Measurements from ENCODE around the gene IGLL5. TPM values are rescaled to one million over a fixed set of nuclear protein-coding genes. Genes with fewer than 3 reads are reported as not detected.

The IGLL5 gene
- total and polyA plus RNA-seq, 9 of the 15 experiments (the other 6 are each of a cell fraction or from before 2014, with no cell fraction given), result not detected

DNA sequence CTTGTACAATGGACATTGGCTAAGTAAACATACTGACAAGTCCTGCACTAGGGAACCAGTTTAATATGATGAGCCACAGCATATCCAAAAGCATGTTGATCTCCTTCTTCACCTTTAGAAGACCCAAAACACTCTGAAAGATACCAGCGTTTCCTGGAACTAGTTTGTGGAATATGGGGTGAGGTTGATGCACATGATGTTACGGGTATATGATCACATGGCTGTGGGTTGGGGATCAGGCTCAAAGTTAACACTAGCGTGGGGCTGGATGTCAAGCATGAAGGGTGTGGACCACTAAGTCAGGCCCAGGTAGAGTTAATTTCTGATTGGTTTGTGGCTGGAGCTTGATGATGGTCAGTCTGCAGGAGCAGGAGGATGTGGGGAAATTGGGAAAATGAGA is 9.0 kb downstream of the IGLL5 start (continued):
- TF ChIP-seq, protein P1, sequence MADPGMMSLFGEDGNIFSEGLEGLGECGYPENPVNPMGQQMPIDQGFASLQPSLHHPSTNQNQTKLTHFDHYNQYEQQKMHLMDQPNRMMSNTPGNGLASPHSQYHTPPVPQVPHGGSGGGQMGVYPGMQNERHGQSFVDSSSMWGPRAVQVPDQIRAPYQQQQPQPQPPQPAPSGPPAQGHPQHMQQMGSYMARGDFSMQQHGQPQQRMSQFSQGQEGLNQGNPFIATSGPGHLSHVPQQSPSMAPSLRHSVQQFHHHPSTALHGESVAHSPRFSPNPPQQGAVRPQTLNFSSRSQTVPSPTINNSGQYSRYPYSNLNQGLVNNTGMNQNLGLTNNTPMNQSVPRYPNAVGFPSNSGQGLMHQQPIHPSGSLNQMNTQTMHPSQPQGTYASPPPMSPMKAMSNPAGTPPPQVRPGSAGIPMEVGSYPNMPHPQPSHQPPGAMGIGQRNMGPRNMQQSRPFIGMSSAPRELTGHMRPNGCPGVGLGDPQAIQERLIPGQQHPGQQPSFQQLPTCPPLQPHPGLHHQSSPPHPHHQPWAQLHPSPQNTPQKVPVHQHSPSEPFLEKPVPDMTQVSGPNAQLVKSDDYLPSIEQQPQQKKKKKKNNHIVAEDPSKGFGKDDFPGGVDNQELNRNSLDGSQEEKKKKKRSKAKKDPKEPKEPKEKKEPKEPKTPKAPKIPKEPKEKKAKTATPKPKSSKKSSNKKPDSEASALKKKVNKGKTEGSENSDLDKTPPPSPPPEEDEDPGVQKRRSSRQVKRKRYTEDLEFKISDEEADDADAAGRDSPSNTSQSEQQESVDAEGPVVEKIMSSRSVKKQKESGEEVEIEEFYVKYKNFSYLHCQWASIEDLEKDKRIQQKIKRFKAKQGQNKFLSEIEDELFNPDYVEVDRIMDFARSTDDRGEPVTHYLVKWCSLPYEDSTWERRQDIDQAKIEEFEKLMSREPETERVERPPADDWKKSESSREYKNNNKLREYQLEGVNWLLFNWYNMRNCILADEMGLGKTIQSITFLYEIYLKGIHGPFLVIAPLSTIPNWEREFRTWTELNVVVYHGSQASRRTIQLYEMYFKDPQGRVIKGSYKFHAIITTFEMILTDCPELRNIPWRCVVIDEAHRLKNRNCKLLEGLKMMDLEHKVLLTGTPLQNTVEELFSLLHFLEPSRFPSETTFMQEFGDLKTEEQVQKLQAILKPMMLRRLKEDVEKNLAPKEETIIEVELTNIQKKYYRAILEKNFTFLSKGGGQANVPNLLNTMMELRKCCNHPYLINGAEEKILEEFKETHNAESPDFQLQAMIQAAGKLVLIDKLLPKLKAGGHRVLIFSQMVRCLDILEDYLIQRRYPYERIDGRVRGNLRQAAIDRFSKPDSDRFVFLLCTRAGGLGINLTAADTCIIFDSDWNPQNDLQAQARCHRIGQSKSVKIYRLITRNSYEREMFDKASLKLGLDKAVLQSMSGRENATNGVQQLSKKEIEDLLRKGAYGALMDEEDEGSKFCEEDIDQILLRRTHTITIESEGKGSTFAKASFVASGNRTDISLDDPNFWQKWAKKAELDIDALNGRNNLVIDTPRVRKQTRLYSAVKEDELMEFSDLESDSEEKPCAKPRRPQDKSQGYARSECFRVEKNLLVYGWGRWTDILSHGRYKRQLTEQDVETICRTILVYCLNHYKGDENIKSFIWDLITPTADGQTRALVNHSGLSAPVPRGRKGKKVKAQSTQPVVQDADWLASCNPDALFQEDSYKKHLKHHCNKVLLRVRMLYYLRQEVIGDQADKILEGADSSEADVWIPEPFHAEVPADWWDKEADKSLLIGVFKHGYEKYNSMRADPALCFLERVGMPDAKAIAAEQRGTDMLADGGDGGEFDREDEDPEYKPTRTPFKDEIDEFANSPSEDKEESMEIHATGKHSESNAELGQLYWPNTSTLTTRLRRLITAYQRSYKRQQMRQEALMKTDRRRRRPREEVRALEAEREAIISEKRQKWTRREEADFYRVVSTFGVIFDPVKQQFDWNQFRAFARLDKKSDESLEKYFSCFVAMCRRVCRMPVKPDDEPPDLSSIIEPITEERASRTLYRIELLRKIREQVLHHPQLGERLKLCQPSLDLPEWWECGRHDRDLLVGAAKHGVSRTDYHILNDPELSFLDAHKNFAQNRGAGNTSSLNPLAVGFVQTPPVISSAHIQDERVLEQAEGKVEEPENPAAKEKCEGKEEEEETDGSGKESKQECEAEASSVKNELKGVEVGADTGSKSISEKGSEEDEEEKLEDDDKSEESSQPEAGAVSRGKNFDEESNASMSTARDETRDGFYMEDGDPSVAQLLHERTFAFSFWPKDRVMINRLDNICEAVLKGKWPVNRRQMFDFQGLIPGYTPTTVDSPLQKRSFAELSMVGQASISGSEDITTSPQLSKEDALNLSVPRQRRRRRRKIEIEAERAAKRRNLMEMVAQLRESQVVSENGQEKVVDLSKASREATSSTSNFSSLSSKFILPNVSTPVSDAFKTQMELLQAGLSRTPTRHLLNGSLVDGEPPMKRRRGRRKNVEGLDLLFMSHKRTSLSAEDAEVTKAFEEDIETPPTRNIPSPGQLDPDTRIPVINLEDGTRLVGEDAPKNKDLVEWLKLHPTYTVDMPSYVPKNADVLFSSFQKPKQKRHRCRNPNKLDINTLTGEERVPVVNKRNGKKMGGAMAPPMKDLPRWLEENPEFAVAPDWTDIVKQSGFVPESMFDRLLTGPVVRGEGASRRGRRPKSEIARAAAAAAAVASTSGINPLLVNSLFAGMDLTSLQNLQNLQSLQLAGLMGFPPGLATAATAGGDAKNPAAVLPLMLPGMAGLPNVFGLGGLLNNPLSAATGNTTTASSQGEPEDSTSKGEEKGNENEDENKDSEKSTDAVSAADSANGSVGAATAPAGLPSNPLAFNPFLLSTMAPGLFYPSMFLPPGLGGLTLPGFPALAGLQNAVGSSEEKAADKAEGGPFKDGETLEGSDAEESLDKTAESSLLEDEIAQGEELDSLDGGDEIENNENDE (IDR thresholded peaks at IDR 0.05; ENCODE audit: low read depth, low read length), result no peak
- TF ChIP-seq MCM2 (IDR thresholded peaks at IDR 0.05; ENCODE audit: low read depth) (no peak), HIVEP1 (CRISPR knock-in tag; IDR thresholded peaks at IDR 0.05) (no peak), MTA1 (IDR thresholded peaks at IDR 0.05; ENCODE audit: borderline replicate concordance) (no peak), DACH1 (IDR thresholded peaks at IDR 0.05; ENCODE audit: partially characterized antibody) (no peak), GATAD2B (IDR thresholded peaks at IDR 0.05; ENCODE audit: borderline replicate concordance) (no peak), ZNF184 (CRISPR knock-in tag; IDR thresholded peaks at IDR 0.05) (no peak), ZNF133 (CRISPR knock-in tag; IDR thresholded peaks at IDR 0.05) (no peak), HCFC1 (IDR thresholded peaks at IDR 0.05; ENCODE audit: low read depth, low read length) (no peak), FOXP1 (CRISPR knock-in tag; IDR thresholded peaks at IDR 0.05) (0 out of 2 replicates have a peak, but pooled peaks have one; percentile 39), GTF2F1 (IDR thresholded peaks at IDR 0.05; ENCODE audit: low read depth, low read length) (peak; percentile 57; the same call in 1 of the 2 replicates), ZBED1 (IDR thresholded peaks at IDR 0.05) (no peak), SP1 (CRISPR knock-in tag; IDR thresholded peaks at IDR 0.05) (no peak), PYGO2 (tag; IDR thresholded peaks at IDR 0.05) (no peak)
- TF ChIP-seq, protein P2, sequence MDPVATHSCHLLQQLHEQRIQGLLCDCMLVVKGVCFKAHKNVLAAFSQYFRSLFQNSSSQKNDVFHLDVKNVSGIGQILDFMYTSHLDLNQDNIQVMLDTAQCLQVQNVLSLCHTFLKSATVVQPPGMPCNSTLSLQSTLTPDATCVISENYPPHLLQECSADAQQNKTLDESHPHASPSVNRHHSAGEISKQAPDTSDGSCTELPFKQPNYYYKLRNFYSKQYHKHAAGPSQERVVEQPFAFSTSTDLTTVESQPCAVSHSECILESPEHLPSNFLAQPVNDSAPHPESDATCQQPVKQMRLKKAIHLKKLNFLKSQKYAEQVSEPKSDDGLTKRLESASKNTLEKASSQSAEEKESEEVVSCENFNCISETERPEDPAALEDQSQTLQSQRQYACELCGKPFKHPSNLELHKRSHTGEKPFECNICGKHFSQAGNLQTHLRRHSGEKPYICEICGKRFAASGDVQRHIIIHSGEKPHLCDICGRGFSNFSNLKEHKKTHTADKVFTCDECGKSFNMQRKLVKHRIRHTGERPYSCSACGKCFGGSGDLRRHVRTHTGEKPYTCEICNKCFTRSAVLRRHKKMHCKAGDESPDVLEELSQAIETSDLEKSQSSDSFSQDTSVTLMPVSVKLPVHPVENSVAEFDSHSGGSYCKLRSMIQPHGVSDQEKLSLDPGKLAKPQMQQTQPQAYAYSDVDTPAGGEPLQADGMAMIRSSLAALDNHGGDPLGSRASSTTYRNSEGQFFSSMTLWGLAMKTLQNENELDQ (CRISPR knock-in tag; IDR thresholded peaks at IDR 0.05; ENCODE audit: borderline replicate concordance), result no peak
- TF ChIP-seq, protein P3, sequence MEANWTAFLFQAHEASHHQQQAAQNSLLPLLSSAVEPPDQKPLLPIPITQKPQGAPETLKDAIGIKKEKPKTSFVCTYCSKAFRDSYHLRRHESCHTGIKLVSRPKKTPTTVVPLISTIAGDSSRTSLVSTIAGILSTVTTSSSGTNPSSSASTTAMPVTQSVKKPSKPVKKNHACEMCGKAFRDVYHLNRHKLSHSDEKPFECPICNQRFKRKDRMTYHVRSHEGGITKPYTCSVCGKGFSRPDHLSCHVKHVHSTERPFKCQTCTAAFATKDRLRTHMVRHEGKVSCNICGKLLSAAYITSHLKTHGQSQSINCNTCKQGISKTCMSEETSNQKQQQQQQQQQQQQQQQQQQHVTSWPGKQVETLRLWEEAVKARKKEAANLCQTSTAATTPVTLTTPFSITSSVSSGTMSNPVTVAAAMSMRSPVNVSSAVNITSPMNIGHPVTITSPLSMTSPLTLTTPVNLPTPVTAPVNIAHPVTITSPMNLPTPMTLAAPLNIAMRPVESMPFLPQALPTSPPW (CRISPR knock-in tag; IDR thresholded peaks at IDR 0.05), result no peak

All from K562 (cell line).